SU-DHL-6 (cell line): ENCODE data around the gene FIBCD1.

Source experiments
- EZH2phosphoT487 ChIP-seq: fragments of 200-600 bp; sonication (generic), shearing (Covaris generic); conservative IDR thresholded peaks from 2 replicates; pipeline ENCODE4 v1.6.1; 2018; ENCODE audit warnings: mild to moderate bottlenecking, antibody characterized with exemption, low read length, moderate library complexity, mixed read lengths
- TF ChIP-seq, protein P1 (sequence below): fragments of 200-600 bp; sonication (generic); IDR thresholded peaks from one replicate; pipeline ENCODE4 v1.5.1; 2017; ENCODE audit warnings: antibody characterized with exemption, mild to moderate bottlenecking, low read length, moderate library complexity; ENCODE audit not compliant: insufficient read depth, poor library complexity, severe bottlenecking

DNA sequence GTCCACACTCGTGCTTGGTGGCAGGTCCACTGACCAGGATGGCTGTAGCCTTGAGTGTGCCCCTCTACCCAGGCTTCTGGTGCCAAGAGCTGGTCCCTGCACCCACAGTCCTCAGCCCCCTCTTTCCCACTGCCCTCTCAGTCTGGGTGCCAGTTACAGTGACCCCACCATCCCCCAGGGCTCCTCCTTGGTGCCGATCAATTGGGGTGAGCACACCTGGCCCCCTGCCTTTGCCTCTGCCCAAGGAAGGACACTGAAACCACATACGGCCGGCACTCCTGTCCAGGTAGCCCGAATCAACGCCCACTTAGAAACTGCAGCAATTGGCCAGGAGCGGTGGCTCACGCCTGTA lies 24.0 kb downstream of the FIBCD1 start:
- TF ChIP-seq, protein P1, sequence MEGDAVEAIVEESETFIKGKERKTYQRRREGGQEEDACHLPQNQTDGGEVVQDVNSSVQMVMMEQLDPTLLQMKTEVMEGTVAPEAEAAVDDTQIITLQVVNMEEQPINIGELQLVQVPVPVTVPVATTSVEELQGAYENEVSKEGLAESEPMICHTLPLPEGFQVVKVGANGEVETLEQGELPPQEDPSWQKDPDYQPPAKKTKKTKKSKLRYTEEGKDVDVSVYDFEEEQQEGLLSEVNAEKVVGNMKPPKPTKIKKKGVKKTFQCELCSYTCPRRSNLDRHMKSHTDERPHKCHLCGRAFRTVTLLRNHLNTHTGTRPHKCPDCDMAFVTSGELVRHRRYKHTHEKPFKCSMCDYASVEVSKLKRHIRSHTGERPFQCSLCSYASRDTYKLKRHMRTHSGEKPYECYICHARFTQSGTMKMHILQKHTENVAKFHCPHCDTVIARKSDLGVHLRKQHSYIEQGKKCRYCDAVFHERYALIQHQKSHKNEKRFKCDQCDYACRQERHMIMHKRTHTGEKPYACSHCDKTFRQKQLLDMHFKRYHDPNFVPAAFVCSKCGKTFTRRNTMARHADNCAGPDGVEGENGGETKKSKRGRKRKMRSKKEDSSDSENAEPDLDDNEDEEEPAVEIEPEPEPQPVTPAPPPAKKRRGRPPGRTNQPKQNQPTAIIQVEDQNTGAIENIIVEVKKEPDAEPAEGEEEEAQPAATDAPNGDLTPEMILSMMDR, result no peak
- TF ChIP-seq EZH2phosphoT487, result no peak
